HCT116 (cell line): Measurements from ENCODE around the gene KIFAP3. TPM values are rescaled to one million over a fixed set of nuclear protein-coding genes. Genes with fewer than 3 reads are reported as not detected.
"Not testable (repeated sequence)": the region's sequence is repeated elsewhere in the genome, so short reads cannot be mapped to it uniquely, and the experiment has no call there.

ENCODE experiments used
- ATAC-seq: fragments of 200-7000 bp; cut with Tn5 transposase; 2 replicates; pipeline ENCODE4 v1.9.1; 2020; ENCODE audit warnings: mild to moderate bottlenecking, moderate library complexity
- BruUV-seq: library from RNA; stranded (reverse); fragments of 400-500 nt; replicated peaks from 2 replicates; lab custom pipeline; 2021; lab: Mats Ljungman, UMichigan
- CTCF ChIA-PET: fragments of 300-600 bp; sonication (Branson Sonifier 250); formaldehyde crosslinking; loops from one replicate; lab custom pipeline; 2021; ENCODE audit warnings: antibody characterized with exemption; lab: Charles Lee
- POLR2A ChIA-PET: fragments of 300-600, 350-600 bp; sonication (Branson Sonifier 250); formaldehyde crosslinking; loops from one replicate; lab custom pipeline; 2021; ENCODE audit warnings: antibody characterized with exemption; lab: Charles Lee
- RAD21 ChIA-PET, 2 experiments: fragments of 300-600 bp; sonication (Branson Sonifier 250); formaldehyde crosslinking; loops; one replicate each; lab custom pipeline; 2023; ENCODE audit warnings: low total read pairs in 2 of 2; ENCODE audit not compliant: uncharacterized antibody in 2 of 2, unreplicated experiment in 2 of 2, low non-redundant PET in 1 of 2; lab: Charles Lee
- DNase-seq: peaks from one replicate; pipeline ENCODE4 v3.0.0-alpha.2; 2010; ENCODE audit warnings: low read depth, low spot score
- H2AFZ ChIP-seq: fragments of 200-600 bp; shearing (Covaris generic), sonication (generic); 2 replicates; pipeline ENCODE4 v1.6.1; 2017; ENCODE audit warnings: low read depth, mixed run types, mixed read lengths, antibody characterized with exemption, low read length; ENCODE audit not compliant: poor library complexity, severe bottlenecking
- H3K27ac ChIP-seq: 2 replicates; pipeline ENCODE4 v1.5.1; 2012; ENCODE audit warnings: low read depth, low read length
- H3K27me3 ChIP-seq: fragments of 200-600 bp; sonication (generic); 2 replicates; pipeline ENCODE4 v1.6.1; 2016; ENCODE audit warnings: mixed run types, low read length, mixed read lengths; ENCODE audit not compliant: insufficient read depth
- H3K36me3 ChIP-seq, 2 experiments: fragments of 200-500 bp in 1 of 2; fragments of 200-600 bp in 1 of 2; sonication (Bioruptor generic) in 1 of 2; sonication (generic) in 1 of 2; 2 replicates each; pipeline versions ENCODE4 v1.5.1 to v1.6.1; 2014 to 2016; ENCODE audit warnings: low read length in 2 of 2, inconsistent platforms in 1 of 2, mixed read lengths in 1 of 2, mixed run types in 1 of 2; ENCODE audit not compliant: insufficient read depth in 2 of 2, control insufficient read depth in 1 of 2
- H3K4me1 ChIP-seq, 2 experiments: fragments of 200-600 bp in 1 of 2; sonication (generic) in 1 of 2; 2 replicates each; pipeline versions ENCODE4 v1.5.1 to v1.6.1; 2012 to 2017; ENCODE audit warnings: low read length in 2 of 2, inconsistent platforms in 1 of 2, mild to moderate bottlenecking in 1 of 2, mixed read lengths in 1 of 2, mixed run types in 1 of 2, moderate library complexity in 1 of 2; ENCODE audit not compliant: insufficient read depth in 2 of 2, control insufficient read depth in 1 of 2
- H3K4me2 ChIP-seq: fragments of 200-600 bp; sonication (generic); 2 replicates; pipeline ENCODE4 v1.6.1; 2017; ENCODE audit warnings: mixed run types, low read length, mixed read lengths
- H3K4me3 ChIP-seq, 2 experiments: fragments of 200-600 bp in 1 of 2; sonication (generic) in 1 of 2; replicated peaks in 1 of 2; 2 replicates each; pipeline ENCODE4 v1.5.1; 2011 to 2016; ENCODE audit warnings: low read length in 2 of 2, control low read depth in 1 of 2, low read depth in 1 of 2, mild to moderate bottlenecking in 1 of 2, mixed read lengths in 1 of 2, mixed run types in 1 of 2
- H3K79me2 ChIP-seq: fragments of 200-600 bp; sonication (generic); 2 replicates; pipeline ENCODE4 v1.6.1; 2017; ENCODE audit warnings: mild to moderate bottlenecking, mixed run types, low read length, moderate library complexity, mixed read lengths; ENCODE audit not compliant: insufficient read depth
- H3K9ac ChIP-seq: fragments of 200-600 bp; sonication (generic); 2 replicates; pipeline ENCODE4 v1.6.1; 2016; ENCODE audit warnings: low read length, mixed read lengths
- H3K9me2 ChIP-seq: fragments of 200-600 bp; sonication (generic), shearing (Covaris generic); 2 replicates; pipeline ENCODE4 v1.6.1; 2017; ENCODE audit warnings: mixed run types, mild to moderate bottlenecking, moderate library complexity; ENCODE audit not compliant: insufficient read depth
- H3K9me3 ChIP-seq, 2 experiments: fragments of 200-500 bp in 1 of 2; fragments of 200-600 bp in 1 of 2; sonication (Bioruptor generic) in 1 of 2; sonication (generic) in 1 of 2; 2 replicates each; pipeline ENCODE4 v1.6.1; 2014 to 2017; ENCODE audit warnings: low read length in 2 of 2, mixed read lengths in 2 of 2, inconsistent platforms in 1 of 2, low read depth in 1 of 2, mild to moderate bottlenecking in 1 of 2, mixed run types in 1 of 2, moderate library complexity in 1 of 2; ENCODE audit not compliant: control insufficient read depth in 1 of 2, insufficient read depth in 1 of 2
- H4K20me1 ChIP-seq: fragments of 200-600 bp; sonication (generic), shearing (Covaris generic); 2 replicates; pipeline ENCODE4 v1.6.1; 2017; ENCODE audit warnings: mixed run types, mild to moderate bottlenecking, moderate library complexity; ENCODE audit not compliant: insufficient read depth
- CBX3 ChIP-seq: IDR thresholded peaks from 2 replicates; pipeline ENCODE4 v1.6.1; 2012; ENCODE audit warnings: low read depth
- CEBPB ChIP-seq: IDR thresholded peaks from 2 replicates; pipeline ENCODE4 v1.6.1; 2012; ENCODE audit warnings: low read depth
- CTCF ChIP-seq, 3 experiments: fragments of 200-600 bp in 1 of 3; sonication (generic) in 1 of 3; IDR thresholded peaks in 2 of 3; conservative IDR thresholded peaks in 1 of 3; 2 replicates each; pipeline ENCODE4 v1.5.1; 2012 to 2017; ENCODE audit warnings: low read depth in 2 of 3, low read length in 2 of 3, antibody characterized with exemption in 1 of 3, borderline replicate concordance in 1 of 3, control low read depth in 1 of 3, mild to moderate bottlenecking in 1 of 3, mixed read lengths in 1 of 3, mixed run types in 1 of 3, moderate library complexity in 1 of 3; ENCODE audit not compliant: insufficient read depth in 1 of 3
- EZH2 ChIP-seq: fragments of 200-600 bp; sonication (generic); IDR thresholded peaks from 2 replicates; pipeline ENCODE4 v1.6.1; 2017; ENCODE audit warnings: antibody characterized with exemption, mixed run types
- JUND ChIP-seq: IDR thresholded peaks from 2 replicates; pipeline ENCODE4 v1.6.1; 2012
- MAX ChIP-seq: IDR thresholded peaks from 2 replicates; pipeline ENCODE4 v1.6.1; 2012
- RAD21 ChIP-seq: IDR thresholded peaks from 2 replicates; pipeline ENCODE4 v1.6.1; 2012; ENCODE audit warnings: low read depth, mild to moderate bottlenecking
- SIN3A ChIP-seq: IDR thresholded peaks from 2 replicates; pipeline ENCODE4 v1.6.1; 2012; ENCODE audit warnings: low read depth
- SRF ChIP-seq: IDR thresholded peaks from 2 replicates; pipeline ENCODE4 v1.6.1; 2012; ENCODE audit warnings: low read depth
- YY1 ChIP-seq: IDR thresholded peaks from 2 replicates; pipeline ENCODE4 v1.6.1; 2011; ENCODE audit warnings: low read length, low read depth, moderate library complexity, mild to moderate bottlenecking; ENCODE audit not compliant: insufficient replicate concordance; ENCODE audit errors: extremely low read depth
- intact Hi-C: fragments of 100-400 bp; cut with micrococcal nuclease; formaldehyde crosslinking; loops from 2 replicates; pipeline ENCODE4 v1.10.0; 2022
- total RNA-seq: library from RNA; stranded (reverse); gene quantifications from one replicate; pipeline ENCODE4 v1.2.1, GENCODE V29; 2021; ENCODE audit not compliant: unreplicated experiment

KIFAP3 gene
- total RNA-seq, 1 experiment from 2014 or later: 10.8 TPM

GRCh38 chr1:170010443-170010842 is 64.1 kb downstream of the KIFAP3 start:
- intact Hi-C loops: loop anchor here (1.0 to 2.0 kb wide), 4 partner anchors 257 to 872 kb away; no protein-coding TSS in a partner anchor
- peak; percentile 39 to 69 (median 55); a peak in 5 of 6 replicates for TF ChIP-seq CTCF (IDR thresholded peaks at IDR 0.05 in 2 of 3, conservative IDR thresholded peaks at IDR 0.05 in 1 of 3; ENCODE audit: borderline replicate concordance in 1 of 3, insufficient read depth in 1 of 3, low read depth in 2 of 3, low read length in 2 of 3)
- TF ChIP-seq RAD21: peak; percentile 82
- no peak for TF ChIP-seq SIN3A
- peak; percentile 55 for DNase-seq

GRCh38 chr1:170009551-170009950 is 64.9 kb downstream of the KIFAP3 start:
- Histone ChIP-seq H2AFZ (no peak overlapping the region), H3K9me3 (no peaks in the 10 kb centered on the region), H3K9me2 (no peaks in the 10 kb centered on the region), H3K4me2 (no peak overlapping the region), H3K36me3 (no peaks in the 10 kb centered on the region), H3K4me1 (no peaks in the 10 kb centered on the region), H3K4me3 (no peak overlapping the region), H3K9ac (no peak overlapping the region), H3K27me3 (no peaks in the 10 kb centered on the region), H3K79me2 (no peaks in the 10 kb centered on the region), H4K20me1 (no peaks in the 10 kb centered on the region; the same call in 1 of the 2 replicates), H3K27ac (no peak overlapping the region)
- intact Hi-C loops: no loop called here
- DNase-seq: no peak
- BruUV-seq: no TSS peak
- no peak for ATAC-seq
- ChIA-PET CTCF (interaction anchor here (1.0 kb wide), 1 partner anchor 1217 kb away, joined by 3 read pairs; no protein-coding TSS in a partner anchor), POLR2A (no interaction called here), RAD21 (no interaction called here)
- no peak for TF ChIP-seq YY1
- TF ChIP-seq MAX: no peak
- no peak for TF ChIP-seq CBX3
- TF ChIP-seq SRF: no peak
- TF ChIP-seq EZH2: no peak
- no peak for TF ChIP-seq JUND
- TF ChIP-seq SIN3A: no peak
- no peak for TF ChIP-seq CEBPB
- TF ChIP-seq, all 23 proteins: peak for 0

More at GRCh38 chr1:170010443-170010842, 64.1 kb downstream of the KIFAP3 start:
- POLR2A ChIA-PET: no interaction called here
- H3K9me3 ChIP-seq: no peaks in the 10 kb centered on the region
- H4K20me1 ChIP-seq: no peaks in the 10 kb centered on the region; the same call in 1 of the 2 replicates
- BruUV-seq: no TSS peak
- no peaks in the 10 kb centered on the region for H3K9me2 ChIP-seq
- H3K4me3 ChIP-seq: no peak overlapping the region
- no peaks in the 10 kb centered on the region for H3K4me1 ChIP-seq
- no peak for ATAC-seq
- no peaks in the 10 kb centered on the region for H3K27me3 ChIP-seq
- RAD21 ChIA-PET: interaction anchor here in 1 of 2 experiments (0.9 kb wide), 1 partner anchor 919 kb away, joined by 3 read pairs; no protein-coding TSS in a partner anchor
- CTCF ChIA-PET: interaction anchor here (0.5 to 1.4 kb wide), 6 partner anchors 10 to 1216 kb away, joined by 3 to 6 read pairs (median 3); no protein-coding TSS in a partner anchor
- no peak overlapping the region for H3K27ac ChIP-seq
- no peak overlapping the region for H3K9ac ChIP-seq
- no peaks in the 10 kb centered on the region for H3K36me3 ChIP-seq
- H3K4me2 ChIP-seq: no peak overlapping the region
- no peak overlapping the region for H2AFZ ChIP-seq
- H3K79me2 ChIP-seq: no peaks in the 10 kb centered on the region

GRCh38 chr1:170008745-170009144 is 65.8 kb downstream of the KIFAP3 start:
- intact Hi-C loops, ATAC-seq: not testable (repeated sequence)

More at GRCh38 chr1:170008745-170009144, 65.8 kb downstream of the KIFAP3 start:
- H3K4me2 ChIP-seq, H2AFZ ChIP-seq, H3K9me3 ChIP-seq, RAD21 ChIA-PET, H3K4me1 ChIP-seq, H3K27ac ChIP-seq, H3K9ac ChIP-seq, H3K36me3 ChIP-seq, H3K4me3 ChIP-seq, H3K79me2 ChIP-seq, CTCF ChIA-PET, H3K27me3 ChIP-seq, H4K20me1 ChIP-seq, H3K9me2 ChIP-seq, BruUV-seq, DNase-seq, POLR2A ChIA-PET: not testable (repeated sequence)
